Panc1 (cell line): ENCODE measurements around the gene TIAL1. TPM values are rescaled to one million over a fixed set of nuclear protein-coding genes. Genes with fewer than 3 reads are reported as not detected.

Experiments used
- ATAC-seq: fragments of 200-7000 bp; cut with Tn5 transposase; 2 replicates; pipeline ENCODE4 v1.9.1; 2020; ENCODE audit warnings: mild to moderate bottlenecking, moderate library complexity
- BruUV-seq: library from RNA; stranded (reverse); fragments of 400-500 nt; replicated peaks from 2 replicates; lab custom pipeline; 2021; lab: Mats Ljungman, UMichigan
- CTCF ChIA-PET: fragments of 300-600 bp; sonication (Branson Sonifier 250); formaldehyde crosslinking; loops from one replicate; lab custom pipeline; 2022; ENCODE audit warnings: antibody characterized with exemption; lab: Charles Lee
- POLR2A ChIA-PET: fragments of 300-600 bp; sonication (Branson Sonifier 250); formaldehyde crosslinking; loops from one replicate; lab custom pipeline; 2022; ENCODE audit warnings: antibody characterized with exemption; lab: Charles Lee
- DNase-seq: peaks from one replicate; pipeline ENCODE4 v3.0.0-alpha.2; 2010; ENCODE audit warnings: low read depth, low spot score
- H3K27ac ChIP-seq: 2 replicates; pipeline ENCODE4 v1.5.1; 2011; ENCODE audit warnings: mild to moderate bottlenecking, low read length, inconsistent platforms
- H3K27me3 ChIP-seq: fragments of 200-500 bp; sonication (Bioruptor generic); 2 replicates; pipeline ENCODE4 v1.6.0; 2014; ENCODE audit warnings: low read length, inconsistent platforms; ENCODE audit not compliant: control insufficient read depth, insufficient read depth
- H3K36me3 ChIP-seq: fragments of 200-500 bp; sonication (Bioruptor generic); 2 replicates; pipeline ENCODE4 v1.5.1; 2014; ENCODE audit warnings: inconsistent platforms, mild to moderate bottlenecking, low read length, moderate library complexity; ENCODE audit not compliant: control insufficient read depth, insufficient read depth
- H3K4me1 ChIP-seq: 2 replicates; pipeline ENCODE4 v1.5.1; 2011; ENCODE audit warnings: inconsistent platforms, mild to moderate bottlenecking, low read length, moderate library complexity; ENCODE audit not compliant: control insufficient read depth, insufficient read depth
- H3K4me3 ChIP-seq, 2 experiments: 2 replicates each; pipeline ENCODE4 v1.5.1; 2011 to 2012; ENCODE audit warnings: low read depth in 2 of 2, low read length in 2 of 2, mild to moderate bottlenecking in 2 of 2, inconsistent platforms in 1 of 2, moderate library complexity in 1 of 2
- H3K9me3 ChIP-seq: fragments of 200-500 bp; sonication (Bioruptor generic); 2 replicates; pipeline ENCODE4 v1.5.1; 2014; ENCODE audit warnings: low read depth, mild to moderate bottlenecking, inconsistent platforms, low read length, moderate library complexity; ENCODE audit not compliant: control insufficient read depth, insufficient read depth
- CTCF ChIP-seq: fragments of 450-650 bp; IDR thresholded peaks from 2 replicates; pipeline ENCODE4 v1.5.1; 2017; ENCODE audit warnings: mild to moderate bottlenecking
- POLR2AphosphoS5 ChIP-seq: IDR thresholded peaks from 2 replicates; pipeline ENCODE4 v1.6.1; 2012; ENCODE audit warnings: mild to moderate bottlenecking, low read depth, low read length, moderate library complexity
- REST ChIP-seq, 2 experiments: IDR thresholded peaks; 2 replicates each; pipeline ENCODE4 v1.6.1; 2011 to 2012; ENCODE audit warnings: low read depth in 2 of 2, control low read depth in 1 of 2, low read length in 1 of 2, mild to moderate bottlenecking in 1 of 2, moderate library complexity in 1 of 2; ENCODE audit not compliant: insufficient read depth in 1 of 2
- SIN3A ChIP-seq: IDR thresholded peaks from 2 replicates; pipeline ENCODE4 v1.6.1; 2012; ENCODE audit warnings: low read depth, mild to moderate bottlenecking, low read length, moderate library complexity, borderline replicate concordance; ENCODE audit not compliant: insufficient read depth
- TCF7L2 ChIP-seq: IDR thresholded peaks from 2 replicates; pipeline ENCODE4 v1.6.1; 2011; ENCODE audit warnings: mild to moderate bottlenecking, low read depth, low read length, inconsistent platforms
- in situ Hi-C: cut with HindIII; loops from 2 replicates; pipeline ENCODE4 v1.10.0; 2016; ENCODE audit warnings: low sequenced_read_pairs, low pct_unique_long_range_greater_than_20kb
- intact Hi-C: fragments of 100-400 bp; cut with micrococcal nuclease; formaldehyde crosslinking; loops from one replicate; pipeline ENCODE4 v1.10.0; 2022; ENCODE audit not compliant: unreplicated experiment
- total RNA-seq: library from RNA; stranded (reverse); gene quantifications from one replicate; pipeline ENCODE4 v1.2.1, GENCODE V29; 2021; ENCODE audit not compliant: unreplicated experiment

Gene TIAL1
- total RNA-seq, 1 experiment from 2014 or later = 236 TPM

- ChIA-PET POLR2A (no interaction called here), CTCF (no interaction called here)
- Histone ChIP-seq H3K4me3 (no peak overlapping the region), H3K4me1 (no peaks in the 10 kb centered on the region), H3K27ac (no peak overlapping the region), H3K36me3 (no peaks in the 10 kb centered on the region), H3K27me3 (no peaks in the 10 kb centered on the region), H3K9me3 (no peaks in the 10 kb centered on the region)
- in situ Hi-C loops (no loop called here), intact Hi-C loops (no loop called here)
- no peak for DNase-seq
- no TSS peak for BruUV-seq
- TF ChIP-seq TCF7L2 (no peak), SIN3A (no peak), REST (IDR thresholded peaks at IDR 0.05; ENCODE audit: insufficient read depth in 1 of 2, low read depth in 2 of 2, low read length in 1 of 2) (no peak), CTCF (no peak), POLR2AphosphoS5 (no peak)
- no peak for ATAC-seq
Observed at GRCh38 chr10:119637631-119638030, 40.9 kb upstream of the TIAL1 start.

- ChIA-PET CTCF (interaction anchor here (0.6 kb wide), 1 partner anchor 24 kb away, joined by 4 read pairs; no protein-coding TSS in a partner anchor), POLR2A (no interaction called here)
- Histone ChIP-seq H3K27me3 (no peaks in the 10 kb centered on the region), H3K27ac (no peak overlapping the region), H3K36me3 (no peaks in the 10 kb centered on the region), H3K4me3 (no peak overlapping the region), H3K4me1 (no peaks in the 10 kb centered on the region), H3K9me3 (no peaks in the 10 kb centered on the region)
- ATAC-seq = no peak
- BruUV-seq = no TSS peak
- in situ Hi-C loops (no loop called here), intact Hi-C loops (no loop called here)
- no peak for DNase-seq
- no peak for TF ChIP-seq CTCF
- no peak for TF ChIP-seq SIN3A
- TF ChIP-seq TCF7L2 = no peak
- TF ChIP-seq POLR2AphosphoS5 = no peak
- no peak for TF ChIP-seq REST (IDR thresholded peaks at IDR 0.05; ENCODE audit: insufficient read depth in 1 of 2, low read depth in 2 of 2, low read length in 1 of 2)
Observed at GRCh38 chr10:119634219-119634544, 37.4 kb upstream of the TIAL1 start.
